ENCODE data around the gene ZNF497. TPM values are rescaled to one million over a fixed set of nuclear protein-coding genes. Genes with fewer than 3 reads are reported as not detected.

Gene ZNF497
- total and polyA plus RNA-seq, 10 of the 15 experiments (the other 5 are each of a cell fraction or from before 2014, with no cell fraction given), result 0.09 to 0.82 (median 0.28) TPM

- no peak for TF ChIP-seq ZBTB11 (CRISPR knock-in tag; IDR thresholded peaks at IDR 0.05)
- TF ChIP-seq BCLAF1 (IDR thresholded peaks at IDR 0.05), result no peak
- TF ChIP-seq RFX5 (IDR thresholded peaks at IDR 0.05; ENCODE audit: low read depth, low read length), result no peak
These were observed 31.1 kb upstream of the ZNF497 start (continued) for GRCh38 chr19:58393725-58394033.

- no peak overlapping the region for H2AFZ ChIP-seq (ENCODE audit: control insufficient read depth, low read depth, low read length)
- H3K27ac ChIP-seq (ENCODE audit: control insufficient read depth, insufficient read depth), result no peak overlapping the region
- H3K79me2 ChIP-seq (ENCODE audit: control insufficient read depth, insufficient read depth, low read length), result peaks cover 23% of the 10 kb centered on the region
- 97% methylated on average over 24 of the region's 26 CpGs for WGBS (ENCODE audit: insufficient coverage, insufficient replicate concordance, low lambda C conversion rate, missing lambda C conversion rate)
- H3K4me1 ChIP-seq (ENCODE audit: control insufficient read depth, insufficient read depth, low read length), result no peaks in the 10 kb centered on the region; the same call in 1 of the 2 replicates
- intact Hi-C loops (cut with micrococcal nuclease; ENCODE audit: unreplicated experiment) (no loop called here), in situ Hi-C loops (cut with MboI) (no loop called here)
- no peaks in the 10 kb centered on the region for H3K27me3 ChIP-seq (replicated peaks in 1 of 2; ENCODE audit: control insufficient read depth in 2 of 2, insufficient read depth in 2 of 2, low read length in 1 of 2)
- ATAC-seq (no peak), FAIRE-seq (no peak), DNase-seq (ENCODE audit: low read depth, low spot score) (no peak)
- no peaks in the 10 kb centered on the region for H3K9me3 ChIP-seq (replicated peaks; ENCODE audit: control insufficient read depth, insufficient read depth, low read length)
- H3K36me3 ChIP-seq (ENCODE audit: control insufficient read depth in 2 of 2, insufficient read depth in 2 of 2, low read length in 1 of 2), result peaks cover 18 to 26% of the 10 kb centered on the region in 2 experiments
- ChIA-PET CTCF (no interaction called here), SMC1A (ENCODE audit: uncharacterized antibody, unreplicated experiment) (no interaction called here), POLR2A (no interaction called here), RAD21 (ENCODE audit: unreplicated experiment) (no interaction called here)
- no TSS peak for BruUV-seq (replicated peaks)
- no peak overlapping the region for H3K4me2 ChIP-seq (ENCODE audit: control insufficient read depth, insufficient read depth)
- peaks cover 6% of the 10 kb centered on the region for H4K20me1 ChIP-seq (ENCODE audit: control insufficient read depth, insufficient read depth)
- H3K9ac ChIP-seq (ENCODE audit: control insufficient read depth, insufficient read depth, low read length), result no peak overlapping the region
- TF ChIP-seq NR2F1 (conservative IDR thresholded peaks at IDR 0.05), result no peak
- TF ChIP-seq POLR2A (IDR thresholded peaks at IDR 0.05; ENCODE audit: low read depth, low read length), result peak; percentile 58
- peak; percentile 63 for TF ChIP-seq POLR2AphosphoS5 (IDR thresholded peaks at IDR 0.05; ENCODE audit: low read length)
- TF ChIP-seq SRF (IDR thresholded peaks at IDR 0.05; ENCODE audit: low read depth in 2 of 2, low read length in 2 of 2), result no peak
- H3K4me3 ChIP-seq, result no peak overlapping the region
These were observed 30.6 kb upstream of the ZNF497 start for GRCh38 chr19:58392945-58393724.

Measured in GM12878 (cell line).